Psoas muscle (tissue), 8 donors: ENCODE results near the gene SMARCA2. TPM values are rescaled to one million over a fixed set of nuclear protein-coding genes. Genes with fewer than 3 reads are reported as not detected.
A peak's percentile ranks its signal among the peaks of the same experiment; 100 is the strongest.

Experiments used
- ATAC-seq, 4 donors: fragments of 200-7000 bp; cut with Tn5 transposase; one replicate each; pipeline ENCODE4 v1.9.1; 2020; ENCODE audit warnings: moderate library complexity in 3 of 4, mild to moderate bottlenecking in 2 of 4
- DNase-seq, 2 donors: peaks; one replicate each; pipeline ENCODE4 v3.0.0-alpha.2; 2020
- H3K27ac ChIP-seq: fragments of 200-600 bp; one replicate; pipeline ENCODE4 v1.8.0; 2022
- H3K27me3 ChIP-seq, 3 donors: fragments of 200-600 bp in 1 of 3; one replicate each; pipeline versions ENCODE4 v1.6.1 to v1.8.0; 2013 to 2022; ENCODE audit warnings: low read length in 2 of 3, mild to moderate bottlenecking in 2 of 3, moderate library complexity in 1 of 3; ENCODE audit not compliant: insufficient read depth in 3 of 3
- H3K36me3 ChIP-seq, 2 donors: fragments of 200-600 bp in 1 of 2; one replicate each; pipeline versions ENCODE4 v1.6.1 to v1.8.0; 2013 to 2022; ENCODE audit warnings: low read depth in 1 of 2, mild to moderate bottlenecking in 1 of 2, moderate library complexity in 1 of 2; ENCODE audit not compliant: insufficient read depth in 1 of 2
- H3K4me1 ChIP-seq: fragments of 200-600 bp; one replicate; pipeline ENCODE4 v1.8.0; 2022
- H3K4me3 ChIP-seq: fragments of 200-600 bp; one replicate; pipeline ENCODE4 v1.8.0; 2022; ENCODE audit warnings: mild to moderate bottlenecking
- H3K9me3 ChIP-seq: fragments of 200-600 bp; one replicate; pipeline ENCODE4 v1.8.0; 2022
- CTCF ChIP-seq: fragments of 200-600 bp; IDR thresholded peaks from one replicate; pipeline ENCODE4 v1.8.0; 2022; ENCODE audit warnings: antibody characterized with exemption
- WGBS, 3 donors: extraction: QIAGEN DNeasy Blood & Tissue Kit; methylation state at CpG; one replicate each; pipeline versions ENCODE4 v1.1.6 to v1.1.7; 2013; 5-methylcytosine and 5-hydroxymethylcytosine counted together
- intact Hi-C, 2 donors: fragments of 100-400 bp; cut with DNase I; formaldehyde crosslinking; loops; one replicate each; pipeline versions ENCODE4 v1.11.0 to v1.14.2; 2022
- polyA plus RNA-seq, 3 donors: library from polyadenylated mRNA; stranded (reverse); fragments of 200-250 nt; gene quantifications; one replicate each; pipeline ENCODE4 v1.2.3, GENCODE V29; 2013
- total RNA-seq, 4 donors: library from RNA; stranded (reverse); fragmentation: NEBNext Ultra II Directional in 2 of 4; extraction: Animal tissue kit (Norgen Biotek cat#: 25700) in 2 of 4; gene quantifications; one replicate each; pipeline versions ENCODE4 v1.2.1 to v1.2.4, GENCODE V29; 2021 to 2023
- donor health status: healthy with polysubstance abuse.
- donor health status: DM: no; HTN: no; CAD: no; lungs with moderate emphysema.
- donor health status: Bipolar disorder and iron deficiency.
- donor health status: healthy.
- donor health status: DM: yes; HTN: yes; CAD: no.
- donor health status: DM: no; HTN: no; CAD: no.
- donor health status: DM: no; HTN: no; CAD: no.
- donor health status: DM: yes; HTN: yes; CAD: no.

SMARCA2 gene
- total and polyA plus RNA-seq, 7 donors = 13.8 to 97.2 (median 64.6) TPM

GRCh38 chr9:2159521-2160454, 144.6 kb downstream of the SMARCA2 start:
- Histone ChIP-seq H3K4me3 (peak overlapping the region; percentile 72), H3K27me3 (no peaks in the 10 kb centered on the region), H3K9me3 (no peaks in the 10 kb centered on the region), H3K27ac (peak overlapping the region; percentile 83), H3K4me1 (peaks cover 18% of the 10 kb centered on the region), H3K36me3 (peaks cover 4 to 29% of the 10 kb centered on the region in 2 donors)
- DNase-seq = no peak
- 8 to 12% (median 8%) methylated on average over 13 of the region's 13 CpGs for WGBS, 3 donors
- peak in 2 of 4 donors; percentile 11 to 41 for ATAC-seq
- intact Hi-C loops = loop anchor here in 1 of 2 donors (5.0 to 10.0 kb wide), 3 partner anchors 85 to 465 kb away; partner anchors contain the start of genes SMARCA2 and VLDLR
- TF ChIP-seq CTCF = no peak

- peaks cover 4 to 29% of the 10 kb centered on the region in 2 donors for H3K36me3 ChIP-seq
- H3K4me1 ChIP-seq = peaks cover 18% of the 10 kb centered on the region
- 87 to 91% (median 90%) methylated on average over 13 of the region's 13 CpGs for WGBS, 3 donors
- H3K4me3 ChIP-seq = no peak overlapping the region
- H3K27ac ChIP-seq = no peak overlapping the region
- TF ChIP-seq CTCF = no peak
- no peak for ATAC-seq
- intact Hi-C loops = no loop called here
- no peaks in the 10 kb centered on the region for H3K27me3 ChIP-seq
- H3K9me3 ChIP-seq = no peaks in the 10 kb centered on the region
- no peak for DNase-seq
Measured at GRCh38 chr9:2161661-2162060, 146.5 kb downstream of the SMARCA2 start.

GRCh38 chr9:2163231-2163885, 148.2 kb downstream of the SMARCA2 start:
- Histone ChIP-seq H3K36me3 (peaks cover 4 to 41% of the 10 kb centered on the region in 2 donors), H3K4me1 (peaks cover 9% of the 10 kb centered on the region), H3K9me3 (no peaks in the 10 kb centered on the region), H3K27ac (no peak overlapping the region), H3K4me3 (no peak overlapping the region), H3K27me3 (no peaks in the 10 kb centered on the region)
- ATAC-seq (no peak), DNase-seq (no peak)
- WGBS, 3 donors = 63 to 67% (median 65%) methylated on average over 6 of the region's 6 CpGs
- no peak for TF ChIP-seq CTCF
- intact Hi-C loops = no loop called here

GRCh38 chr9:2164268-2164667, 149.1 kb downstream of the SMARCA2 start:
- Histone ChIP-seq H3K9me3 (no peaks in the 10 kb centered on the region), H3K27ac (no peak overlapping the region), H3K4me1 (peaks cover 9% of the 10 kb centered on the region), H3K27me3 (no peaks in the 10 kb centered on the region), H3K4me3 (no peak overlapping the region), H3K36me3 (peaks cover 4 to 49% of the 10 kb centered on the region in 2 donors)
- TF ChIP-seq CTCF = no peak
- ATAC-seq (no peak), DNase-seq (no peak)
- 89 to 100% (median 96%) methylated on average over 1 of the region's 1 CpG for WGBS, 3 donors
- intact Hi-C loops = no loop called here
